C4-2B (cell line): ENCODE results near the gene APP.

ENCODE experiments used
- ZFX ChIP-seq: fragments of 450-650 bp; IDR thresholded peaks from 2 replicates; pipeline ENCODE4 v1.6.1; 2017
- TF ChIP-seq, protein P1 (sequence below): fragments of 450-650 bp; conservative IDR thresholded peaks from 2 replicates; pipeline ENCODE4 v1.5.1; 2017; ENCODE audit warnings: mild to moderate bottlenecking

GRCh38 chr21:26179501-26179900 is 8.9 kb upstream of the APP start:
- TF ChIP-seq, protein P1, sequence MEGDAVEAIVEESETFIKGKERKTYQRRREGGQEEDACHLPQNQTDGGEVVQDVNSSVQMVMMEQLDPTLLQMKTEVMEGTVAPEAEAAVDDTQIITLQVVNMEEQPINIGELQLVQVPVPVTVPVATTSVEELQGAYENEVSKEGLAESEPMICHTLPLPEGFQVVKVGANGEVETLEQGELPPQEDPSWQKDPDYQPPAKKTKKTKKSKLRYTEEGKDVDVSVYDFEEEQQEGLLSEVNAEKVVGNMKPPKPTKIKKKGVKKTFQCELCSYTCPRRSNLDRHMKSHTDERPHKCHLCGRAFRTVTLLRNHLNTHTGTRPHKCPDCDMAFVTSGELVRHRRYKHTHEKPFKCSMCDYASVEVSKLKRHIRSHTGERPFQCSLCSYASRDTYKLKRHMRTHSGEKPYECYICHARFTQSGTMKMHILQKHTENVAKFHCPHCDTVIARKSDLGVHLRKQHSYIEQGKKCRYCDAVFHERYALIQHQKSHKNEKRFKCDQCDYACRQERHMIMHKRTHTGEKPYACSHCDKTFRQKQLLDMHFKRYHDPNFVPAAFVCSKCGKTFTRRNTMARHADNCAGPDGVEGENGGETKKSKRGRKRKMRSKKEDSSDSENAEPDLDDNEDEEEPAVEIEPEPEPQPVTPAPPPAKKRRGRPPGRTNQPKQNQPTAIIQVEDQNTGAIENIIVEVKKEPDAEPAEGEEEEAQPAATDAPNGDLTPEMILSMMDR, result no peak
- no peak for TF ChIP-seq ZFX
